Measurements from ENCODE around the gene TUBB8B.
"Not testable (repeated sequence)": the region's sequence is repeated elsewhere in the genome, so short reads cannot be mapped to it uniquely, and the experiment has no call there.

Gene TUBB8B

GRCh38 chr18:48696-49095 is 719 bp downstream of the TUBB8B start:
- DNase-seq (ENCODE audit: insufficient read length, low spot score); FAIRE-seq: not testable (repeated sequence)

DNA sequence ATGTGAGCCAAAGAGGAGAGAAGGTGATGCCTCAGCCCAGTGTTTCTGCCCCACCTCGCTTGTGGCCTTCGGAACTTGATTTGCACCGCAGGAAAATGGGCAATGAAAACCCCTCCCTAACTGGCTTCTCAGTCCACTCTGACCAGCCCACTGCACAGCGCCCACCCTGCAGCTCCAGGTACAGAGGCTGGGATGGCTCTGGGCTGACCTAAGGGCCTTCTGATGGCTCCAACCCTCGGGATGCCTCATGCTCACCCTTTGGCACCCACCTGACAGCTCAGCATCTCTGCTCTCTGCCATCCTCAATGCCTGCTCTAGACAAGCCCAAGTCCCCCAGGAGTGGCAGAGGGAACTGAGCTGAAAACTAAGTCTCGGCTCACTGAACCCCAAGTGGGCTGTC is 36.2 kb downstream of the TUBB8B start:
- not testable (repeated sequence) for FAIRE-seq; DNase-seq (ENCODE audit: insufficient read length, low spot score)

DNA sequence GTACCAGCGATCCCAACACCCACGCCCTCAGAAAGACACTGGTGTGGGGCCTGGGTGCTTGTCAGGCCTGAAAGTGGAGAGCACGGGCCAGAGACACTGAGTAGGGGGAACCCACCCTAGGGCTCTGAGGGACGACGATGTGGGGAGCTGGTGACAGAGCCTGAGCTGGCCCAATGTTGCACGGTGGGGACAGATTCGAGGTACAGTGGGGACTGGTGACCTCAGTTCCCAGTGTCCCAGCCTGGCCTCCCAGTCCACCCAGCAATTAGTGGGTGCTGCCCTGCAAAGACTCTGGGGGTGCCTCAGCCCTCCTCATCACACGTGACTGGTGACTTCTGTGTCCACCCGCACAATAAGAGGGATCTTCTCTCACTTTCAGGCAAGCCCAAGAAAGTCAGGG is 36.6 kb downstream of the TUBB8B start:
- not testable (repeated sequence) for DNase-seq (ENCODE audit: insufficient read length, low spot score); FAIRE-seq

- FAIRE-seq; DNase-seq (ENCODE audit: insufficient read length, low spot score): not testable (repeated sequence)
Observed at GRCh38 chr18:11383-12274, 37.8 kb downstream of the TUBB8B start.

DNA sequence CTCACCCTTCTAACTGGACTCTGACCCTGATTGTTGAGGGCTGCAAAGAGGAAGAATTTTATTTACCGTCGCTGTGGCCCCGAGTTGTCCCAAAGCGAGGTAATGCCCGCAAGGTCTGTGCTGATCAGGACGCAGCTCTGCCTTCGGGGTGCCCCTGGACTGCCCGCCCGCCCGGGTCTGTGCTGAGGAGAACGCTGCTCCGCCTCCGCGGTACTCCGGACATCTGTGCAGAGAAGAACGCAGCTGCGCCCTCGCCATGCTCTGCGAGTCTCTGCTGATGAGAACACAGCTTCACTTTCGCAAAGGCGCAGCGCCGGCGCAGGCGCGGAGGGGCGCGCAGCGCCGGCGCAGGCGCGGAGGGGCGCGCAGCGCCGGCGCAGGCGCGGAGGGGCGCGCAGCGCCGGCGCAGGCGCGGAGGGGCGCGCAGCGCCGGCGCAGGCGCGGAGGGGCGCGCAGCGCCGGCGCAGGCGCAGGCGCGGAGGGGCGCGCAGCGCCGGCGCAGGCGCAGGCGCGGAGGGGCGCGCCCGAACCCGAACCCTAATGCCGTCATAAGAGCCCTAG is 38.7 kb downstream of the TUBB8B start:
- not testable (repeated sequence) for FAIRE-seq; DNase-seq (ENCODE audit: insufficient read length, low spot score)

- not testable (repeated sequence) for FAIRE-seq; DNase-seq (ENCODE audit: insufficient read length, low spot score)
Observed at GRCh38 chr18:9937-10336, 39.5 kb downstream of the TUBB8B start.
